ENCODE results near the gene PHPT1. TPM values are rescaled to one million over a fixed set of nuclear protein-coding genes. Genes with fewer than 3 reads are reported as not detected.
A peak's percentile ranks its signal among the peaks of the same experiment; 100 is the strongest.
"Not testable (repeated sequence)": the region's sequence is repeated elsewhere in the genome, so short reads cannot be mapped to it uniquely, and the experiment has no call there.

PHPT1 gene
- total and polyA plus RNA-seq, 2 of the 13 experiments (the other 11 are each of a cell fraction or from before 2014, with no cell fraction given), result 189 to 192 TPM

- ATAC-seq; intact Hi-C loops (cut with micrococcal nuclease; ENCODE audit: unreplicated experiment); BruUV-seq (replicated peaks); H4K20me1 ChIP-seq (ENCODE audit: insufficient read depth, low read length); H3K9me3 ChIP-seq (ENCODE audit: low read length); H3K36me3 ChIP-seq (replicated peaks in 1 of 2; ENCODE audit: control insufficient read depth in 1 of 2, insufficient read depth in 2 of 2, low read length in 2 of 2); H2AFZ ChIP-seq (ENCODE audit: low read length); H3K9ac ChIP-seq (ENCODE audit: insufficient read depth, low read depth, low read length); H3K79me2 ChIP-seq (ENCODE audit: insufficient read depth, low read length); CTCF ChIA-PET (ENCODE audit: low intra/inter-chr PET ratio, low total read pairs); DNase-seq (ENCODE audit: low spot score); H3K27me3 ChIP-seq (ENCODE audit: control insufficient read depth in 1 of 2, insufficient read depth in 2 of 2, low read length in 2 of 2); FAIRE-seq; TF ChIP-seq SP1 (IDR thresholded peaks at IDR 0.05): not testable (repeated sequence)
- WGBS (ENCODE audit: low lambda C conversion rate), result 97% methylated on average over 34 of the region's 99 CpGs
- Histone ChIP-seq H3K27ac (ENCODE audit: extremely low read length, insufficient read depth, low read length) (peak overlapping the region; percentile 63), H3K4me1 (ENCODE audit: insufficient read depth, low read length) (peaks cover 41% of the 10 kb centered on the region), H3K4me3 (replicated peaks in 1 of 3; ENCODE audit: insufficient read depth in 1 of 3, low read depth in 2 of 3, low read length in 3 of 3) (peak overlapping the region; percentile 16 to 61 (median 58); a peak in 4 of 6 replicates), H3K4me2 (ENCODE audit: low read depth, low read length) (peak overlapping the region; percentile 77)
- in situ Hi-C loops (cut with HindIII; ENCODE audit: extremely low pct_ligation_motif_present, low pct_unique_long_range_greater_than_20kb), result loop anchor here (10.0 kb wide), 1 partner anchor 191 kb away; the partner anchor contains the start of gene FUT7
- POLR2A ChIA-PET, result interaction anchor here (1.2 to 2.3 kb wide), 2 partner anchors 22 to 41 kb away, joined by 3 to 7 read pairs; partner anchors contain the start of gene EDF1
- TF ChIP-seq STAG1 (CRISPR knock-in tag; IDR thresholded peaks at IDR 0.05) (peak; percentile 33; the same call in 1 of the 2 replicates), TFDP2 (CRISPR knock-in tag; IDR thresholded peaks at IDR 0.05) (0 out of 2 replicates have a peak, but pooled peaks have one; percentile 13), NR0B2 (CRISPR knock-in tag; IDR thresholded peaks at IDR 0.05) (0 out of 2 replicates have a peak, but pooled peaks have one; percentile 17), PHF21A (CRISPR knock-in tag; IDR thresholded peaks at IDR 0.05) (peak; percentile 50; the same call in 1 of the 2 replicates), KDM5B (CRISPR knock-in tag; IDR thresholded peaks at IDR 0.05; ENCODE audit: borderline replicate concordance) (peak; percentile 24; the same call in 1 of the 2 replicates), MED1 (CRISPR knock-in tag; IDR thresholded peaks at IDR 0.05) (peak; percentile 27; the same call in 1 of the 2 replicates), ZFY (CRISPR knock-in tag; IDR thresholded peaks at IDR 0.05) (peak; percentile 44; the same call in 1 of the 2 replicates), ZNF333 (CRISPR knock-in tag; IDR thresholded peaks at IDR 0.05; ENCODE audit: borderline replicate concordance) (0 out of 2 replicates have a peak, but pooled peaks have one; percentile 31), ZNF329 (CRISPR knock-in tag; IDR thresholded peaks at IDR 0.05; ENCODE audit: low read depth) (0 out of 2 replicates have a peak, but pooled peaks have one; percentile 38), SP4 (CRISPR knock-in tag; IDR thresholded peaks at IDR 0.05) (peak; percentile 49), MXD1 (CRISPR knock-in tag; IDR thresholded peaks at IDR 0.05) (0 out of 2 replicates have a peak, but pooled peaks have one; percentile 14), HOXA3 (CRISPR knock-in tag; IDR thresholded peaks at IDR 0.05) (peak; percentile 51; the same call in 1 of the 2 replicates), IRF2 (CRISPR knock-in tag; IDR thresholded peaks at IDR 0.05) (0 out of 2 replicates have a peak, but pooled peaks have one; percentile 44), AGO1 (IDR thresholded peaks at IDR 0.05; ENCODE audit: low read depth, low read length, poor library complexity, severe bottlenecking) (peak; percentile 54), ZFP91 (CRISPR knock-in tag; IDR thresholded peaks at IDR 0.05; ENCODE audit: borderline replicate concordance) (peak; percentile 70; the same call in 1 of the 2 replicates), SP1 (CRISPR knock-in tag; IDR thresholded peaks at IDR 0.05) (peak; percentile 58)
Measured at GRCh38 chr9:136843801-136844740, 5.1 kb upstream of the PHPT1 start.

Data from HepG2 (cell line).